SK-N-SH (cell line): ENCODE results near the gene THSD4. TPM values are rescaled to one million over a fixed set of nuclear protein-coding genes. Genes with fewer than 3 reads are reported as not detected.

Experiments used
- CTCF ChIA-PET: fragments of 300-600, 350-600 bp; formaldehyde crosslinking; extraction: SDS; loops from one replicate; lab custom pipeline; 2021; lab: Yijun Ruan, JAX
- POLR2A ChIA-PET: fragments of 350-600 bp; sonication (Branson Sonifier 250); formaldehyde crosslinking; extraction: SDS; loops from one replicate; lab custom pipeline; 2020; ENCODE audit warnings: antibody characterized with exemption, inconsistent platforms; lab: Yijun Ruan, JAX
- DNase-seq: peaks from one replicate; pipeline ENCODE4 v3.0.0; 2012
- H2AFZ ChIP-seq: fragments of 200-600 bp; sonication (generic); 2 replicates; pipeline ENCODE4 v1.8.1; 2016; ENCODE audit warnings: antibody characterized with exemption, mild to moderate bottlenecking, low read depth
- H3F3A ChIP-seq: fragments of 200-600 bp; sonication (generic); replicated peaks from 2 replicates; pipeline ENCODE3; 2016; ENCODE audit warnings: antibody characterized with exemption, mild to moderate bottlenecking; ENCODE audit not compliant: insufficient read depth
- H3K27ac ChIP-seq, 2 experiments: fragments of 200-500 bp in 1 of 2; fragments of 200-600 bp in 1 of 2; sonication (Bioruptor generic) in 1 of 2; sonication (generic), shearing (Covaris generic) in 1 of 2; 2 replicates each; pipeline versions ENCODE4 v1.5.1 to v1.6.1; 2014 to 2016; ENCODE audit warnings: low read depth in 2 of 2, inconsistent platforms in 1 of 2, low read length in 1 of 2, mild to moderate bottlenecking in 1 of 2, mixed read lengths in 1 of 2
- H3K27me3 ChIP-seq: fragments of 200-600 bp; sonication (generic), shearing (Covaris generic); 2 replicates; pipeline ENCODE4 v1.6.1; 2016; ENCODE audit warnings: mixed run types; ENCODE audit not compliant: insufficient read depth
- H3K36me3 ChIP-seq, 2 experiments: fragments of 200-500 bp in 1 of 2; fragments of 200-600 bp in 1 of 2; sonication (Bioruptor generic) in 1 of 2; sonication (generic) in 1 of 2; replicated peaks in 1 of 2; 2 replicates each; pipeline versions ENCODE3 to v1.5.1; 2014 to 2016; ENCODE audit warnings: low read length in 1 of 2, mild to moderate bottlenecking in 1 of 2; ENCODE audit not compliant: insufficient read depth in 2 of 2, control insufficient read depth in 1 of 2
- H3K4me1 ChIP-seq, 2 experiments: fragments of 200-500 bp in 1 of 2; fragments of 200-600 bp in 1 of 2; sonication (Bioruptor generic) in 1 of 2; sonication (generic), shearing (Covaris generic) in 1 of 2; 2 replicates each; pipeline versions ENCODE4 v1.5.1 to v1.6.1; 2014 to 2016; ENCODE audit warnings: low read depth in 1 of 2, low read length in 1 of 2, mixed run types in 1 of 2; ENCODE audit not compliant: insufficient read depth in 2 of 2, control insufficient read depth in 1 of 2
- H3K4me2 ChIP-seq: fragments of 200-600 bp; sonication (generic), shearing (Covaris generic); 2 replicates; pipeline ENCODE4 v1.6.1; 2017; ENCODE audit warnings: mixed run types
- H3K4me3 ChIP-seq, 2 experiments: fragments of 200-500 bp in 1 of 2; fragments of 200-600 bp in 1 of 2; sonication (Bioruptor generic) in 1 of 2; sonication (generic), shearing (Covaris generic) in 1 of 2; 2 replicates each; pipeline versions ENCODE4 v1.5.1 to v1.8.1; 2014 to 2016; ENCODE audit warnings: low read depth in 2 of 2, inconsistent platforms in 1 of 2, low read length in 1 of 2, mild to moderate bottlenecking in 1 of 2, mixed read lengths in 1 of 2, moderate library complexity in 1 of 2
- H3K79me2 ChIP-seq: fragments of 200-600 bp; sonication (generic); 2 replicates; pipeline ENCODE4 v1.8.1; 2017; ENCODE audit warnings: mild to moderate bottlenecking; ENCODE audit not compliant: insufficient read depth
- H3K9ac ChIP-seq: fragments of 200-600 bp; sonication (generic); 2 replicates; pipeline ENCODE4 v1.6.1; 2017; ENCODE audit warnings: mixed run types
- H3K9me2 ChIP-seq: fragments of 200-600 bp; sonication (generic); 2 replicates; pipeline ENCODE4 v1.6.1; 2017; ENCODE audit warnings: mixed run types
- H3K9me3 ChIP-seq: fragments of 200-600 bp; sonication (generic); 2 replicates; pipeline ENCODE4 v1.6.1; 2017; ENCODE audit warnings: mixed run types, mild to moderate bottlenecking, moderate library complexity
- H4K20me1 ChIP-seq: fragments of 200-600 bp; sonication (generic); 2 replicates; pipeline ENCODE4 v1.6.1; 2017; ENCODE audit warnings: mild to moderate bottlenecking, mixed run types; ENCODE audit not compliant: insufficient read depth
- EZH2phosphoT487 ChIP-seq: fragments of 200-600 bp; sonication (generic); IDR thresholded peaks from 2 replicates; pipeline ENCODE4 v1.6.1; 2017; ENCODE audit warnings: low read depth, mixed run types, mild to moderate bottlenecking, antibody characterized with exemption, moderate library complexity, borderline replicate concordance
- FOXJ3 ChIP-seq: sonication (generic); formaldehyde crosslinking; IDR thresholded peaks from 2 replicates; pipeline ENCODE4 v1.5.1; 2020; ENCODE audit warnings: mild to moderate bottlenecking, missing genetic modification reagents
- GATA2 ChIP-seq: sonication (generic); formaldehyde crosslinking; IDR thresholded peaks from 2 replicates; pipeline ENCODE4 v1.5.0; 2020; ENCODE audit warnings: mild to moderate bottlenecking, missing genetic modification reagents
- MXI1 ChIP-seq: IDR thresholded peaks from 2 replicates; pipeline ENCODE4 v1.6.1; 2012; ENCODE audit warnings: mild to moderate bottlenecking, low read depth, low read length, improper control_type of control experiment
- NFIC ChIP-seq: IDR thresholded peaks from 2 replicates; pipeline ENCODE4 v1.4.0; 2012; ENCODE audit warnings: borderline replicate concordance
- NRF1 ChIP-seq: IDR thresholded peaks from 2 replicates; pipeline ENCODE4 v1.6.1; 2012; ENCODE audit warnings: low read depth, mild to moderate bottlenecking, low read length
- RCOR1 ChIP-seq: fragments of 150-350 bp; IDR thresholded peaks from 2 replicates; pipeline ENCODE4 v1.6.1; 2017; ENCODE audit warnings: antibody characterized with exemption, low read length
- RFX5 ChIP-seq: IDR thresholded peaks from 2 replicates; pipeline ENCODE4 v1.6.1; 2012; ENCODE audit warnings: mild to moderate bottlenecking, improper control_type of control experiment, low read length
- RXRA ChIP-seq: IDR thresholded peaks from 2 replicates; pipeline ENCODE4 v1.4.0; 2012; ENCODE audit warnings: low read depth, mild to moderate bottlenecking, borderline replicate concordance
- SMC3 ChIP-seq: IDR thresholded peaks from 2 replicates; pipeline ENCODE4 v1.6.1; 2012; ENCODE audit warnings: low read depth, low read length, improper control_type of control experiment
- TEAD4 ChIP-seq: IDR thresholded peaks from 2 replicates; pipeline ENCODE4 v1.4.0; 2012; ENCODE audit warnings: mild to moderate bottlenecking, borderline replicate concordance; ENCODE audit not compliant: insufficient read depth
- WGBS: methylation state at CpG from one replicate; pipeline ENCODE4 v1.1.6; 2017; ENCODE audit warnings: low lambda C conversion rate; 5-methylcytosine and 5-hydroxymethylcytosine counted together
- polyA plus RNA-seq, 3 experiments: library from polyadenylated mRNA; depleted of rRNA; stranded (reverse); fragments of >200 nt; gene quantifications; 2 replicates each; pipeline ENCODE4 v1.2.3, GENCODE V29; 2012
- TF ChIP-seq, protein P1 (sequence below): IDR thresholded peaks from 2 replicates; pipeline ENCODE4 v1.4.0; 2012; ENCODE audit warnings: low read depth
- TF ChIP-seq, protein P2 (sequence below): IDR thresholded peaks from 2 replicates; pipeline ENCODE4 v1.4.0; 2012; ENCODE audit warnings: low read depth, borderline replicate concordance
- TF ChIP-seq, protein P3 (sequence below): IDR thresholded peaks from 2 replicates; pipeline ENCODE4; 2012
- TF ChIP-seq, protein P4 (sequence below): IDR thresholded peaks from 2 replicates; pipeline ENCODE4 v1.6.1; 2012; ENCODE audit warnings: mild to moderate bottlenecking, low read depth, low read length, moderate library complexity
- TF ChIP-seq, protein P5 (sequence below): fragments of 150-350 bp; IDR thresholded peaks from 2 replicates; pipeline ENCODE4 v1.6.1; 2016; ENCODE audit warnings: mild to moderate bottlenecking, low read depth, low read length
- TF ChIP-seq, protein P6 (sequence below): IDR thresholded peaks from 2 replicates; pipeline ENCODE4 v1.4.0; 2012; ENCODE audit warnings: low read depth, borderline replicate concordance
- TF ChIP-seq, protein P7 (sequence below): fragments of 150-350 bp; IDR thresholded peaks from 2 replicates; pipeline ENCODE4 v1.6.1; 2017; ENCODE audit warnings: antibody characterized with exemption, low read length, low read depth, borderline replicate concordance

Gene THSD4
- polyA plus RNA-seq, 1 of the 3 experiments (the other 2 are of a cell fraction), result 79.1 TPM

DNA sequence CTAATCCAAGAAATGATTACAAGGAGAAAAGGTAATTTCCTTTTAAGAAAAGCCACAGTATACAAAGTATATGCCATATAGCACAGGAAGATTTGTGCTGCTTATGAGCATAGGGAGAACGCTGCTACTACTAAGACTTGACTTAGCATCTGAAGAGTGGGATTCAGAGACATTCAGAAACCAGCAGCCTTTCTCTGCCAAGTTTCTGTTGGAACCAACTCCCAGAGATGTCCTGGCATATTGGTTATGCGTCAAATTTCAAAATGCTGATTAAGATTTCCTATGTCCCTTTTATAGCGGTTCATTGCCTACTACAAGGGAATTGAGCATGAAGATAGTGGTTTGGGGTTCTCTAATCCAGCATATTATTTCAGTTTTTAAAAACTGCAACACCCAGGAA, 700.0 kb downstream of the THSD4 start:
- no peak overlapping the region for H3K9ac ChIP-seq
- H3K4me3 ChIP-seq, result no peak overlapping the region
- no peaks in the 10 kb centered on the region for H3K4me1 ChIP-seq
- H2AFZ ChIP-seq, result no peak overlapping the region
- no peaks in the 10 kb centered on the region for H4K20me1 ChIP-seq
- H3K36me3 ChIP-seq, result peaks cover 0 to 6% of the 10 kb centered on the region in 2 experiments
- WGBS, result 93% methylated on average over 3 of the region's 3 CpGs
- H3K79me2 ChIP-seq, result no peaks in the 10 kb centered on the region
- no peak for DNase-seq
- H3K27me3 ChIP-seq, result no peaks in the 10 kb centered on the region
- H3K9me2 ChIP-seq, result no peaks in the 10 kb centered on the region
- no peaks in the 10 kb centered on the region for H3K9me3 ChIP-seq
- no peaks in the 10 kb centered on the region for H3F3A ChIP-seq
- no peak overlapping the region for H3K4me2 ChIP-seq
- POLR2A ChIA-PET, result no interaction called here
- H3K27ac ChIP-seq, result no peak overlapping the region
- CTCF ChIA-PET, result interaction anchor here (2.1 kb wide), 1 partner anchor 14 kb away, joined by 13 read pairs; no protein-coding TSS in a partner anchor
- TF ChIP-seq, protein P1, sequence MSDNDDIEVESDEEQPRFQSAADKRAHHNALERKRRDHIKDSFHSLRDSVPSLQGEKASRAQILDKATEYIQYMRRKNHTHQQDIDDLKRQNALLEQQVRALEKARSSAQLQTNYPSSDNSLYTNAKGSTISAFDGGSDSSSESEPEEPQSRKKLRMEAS, result no peak
- TF ChIP-seq RXRA, result no peak
- TF ChIP-seq, protein P2, sequence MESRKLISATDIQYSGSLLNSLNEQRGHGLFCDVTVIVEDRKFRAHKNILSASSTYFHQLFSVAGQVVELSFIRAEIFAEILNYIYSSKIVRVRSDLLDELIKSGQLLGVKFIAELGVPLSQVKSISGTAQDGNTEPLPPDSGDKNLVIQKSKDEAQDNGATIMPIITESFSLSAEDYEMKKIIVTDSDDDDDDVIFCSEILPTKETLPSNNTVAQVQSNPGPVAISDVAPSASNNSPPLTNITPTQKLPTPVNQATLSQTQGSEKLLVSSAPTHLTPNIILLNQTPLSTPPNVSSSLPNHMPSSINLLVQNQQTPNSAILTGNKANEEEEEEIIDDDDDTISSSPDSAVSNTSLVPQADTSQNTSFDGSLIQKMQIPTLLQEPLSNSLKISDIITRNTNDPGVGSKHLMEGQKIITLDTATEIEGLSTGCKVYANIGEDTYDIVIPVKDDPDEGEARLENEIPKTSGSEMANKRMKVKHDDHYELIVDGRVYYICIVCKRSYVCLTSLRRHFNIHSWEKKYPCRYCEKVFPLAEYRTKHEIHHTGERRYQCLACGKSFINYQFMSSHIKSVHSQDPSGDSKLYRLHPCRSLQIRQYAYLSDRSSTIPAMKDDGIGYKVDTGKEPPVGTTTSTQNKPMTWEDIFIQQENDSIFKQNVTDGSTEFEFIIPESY, result no peak
- TF ChIP-seq GATA2 (CRISPR knock-in tag), result no peak
- TF ChIP-seq NFIC, result no peak
- TF ChIP-seq NRF1, result no peak
- no peak for TF ChIP-seq EZH2phosphoT487
- no peak for TF ChIP-seq RFX5
- no peak for TF ChIP-seq MXI1
- TF ChIP-seq, protein P3, sequence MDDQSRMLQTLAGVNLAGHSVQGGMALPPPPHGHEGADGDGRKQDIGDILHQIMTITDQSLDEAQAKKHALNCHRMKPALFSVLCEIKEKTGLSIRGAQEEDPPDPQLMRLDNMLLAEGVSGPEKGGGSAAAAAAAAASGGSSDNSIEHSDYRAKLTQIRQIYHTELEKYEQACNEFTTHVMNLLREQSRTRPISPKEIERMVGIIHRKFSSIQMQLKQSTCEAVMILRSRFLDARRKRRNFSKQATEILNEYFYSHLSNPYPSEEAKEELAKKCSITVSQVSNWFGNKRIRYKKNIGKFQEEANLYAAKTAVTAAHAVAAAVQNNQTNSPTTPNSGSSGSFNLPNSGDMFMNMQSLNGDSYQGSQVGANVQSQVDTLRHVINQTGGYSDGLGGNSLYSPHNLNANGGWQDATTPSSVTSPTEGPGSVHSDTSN, result no peak
- TF ChIP-seq, protein P4, sequence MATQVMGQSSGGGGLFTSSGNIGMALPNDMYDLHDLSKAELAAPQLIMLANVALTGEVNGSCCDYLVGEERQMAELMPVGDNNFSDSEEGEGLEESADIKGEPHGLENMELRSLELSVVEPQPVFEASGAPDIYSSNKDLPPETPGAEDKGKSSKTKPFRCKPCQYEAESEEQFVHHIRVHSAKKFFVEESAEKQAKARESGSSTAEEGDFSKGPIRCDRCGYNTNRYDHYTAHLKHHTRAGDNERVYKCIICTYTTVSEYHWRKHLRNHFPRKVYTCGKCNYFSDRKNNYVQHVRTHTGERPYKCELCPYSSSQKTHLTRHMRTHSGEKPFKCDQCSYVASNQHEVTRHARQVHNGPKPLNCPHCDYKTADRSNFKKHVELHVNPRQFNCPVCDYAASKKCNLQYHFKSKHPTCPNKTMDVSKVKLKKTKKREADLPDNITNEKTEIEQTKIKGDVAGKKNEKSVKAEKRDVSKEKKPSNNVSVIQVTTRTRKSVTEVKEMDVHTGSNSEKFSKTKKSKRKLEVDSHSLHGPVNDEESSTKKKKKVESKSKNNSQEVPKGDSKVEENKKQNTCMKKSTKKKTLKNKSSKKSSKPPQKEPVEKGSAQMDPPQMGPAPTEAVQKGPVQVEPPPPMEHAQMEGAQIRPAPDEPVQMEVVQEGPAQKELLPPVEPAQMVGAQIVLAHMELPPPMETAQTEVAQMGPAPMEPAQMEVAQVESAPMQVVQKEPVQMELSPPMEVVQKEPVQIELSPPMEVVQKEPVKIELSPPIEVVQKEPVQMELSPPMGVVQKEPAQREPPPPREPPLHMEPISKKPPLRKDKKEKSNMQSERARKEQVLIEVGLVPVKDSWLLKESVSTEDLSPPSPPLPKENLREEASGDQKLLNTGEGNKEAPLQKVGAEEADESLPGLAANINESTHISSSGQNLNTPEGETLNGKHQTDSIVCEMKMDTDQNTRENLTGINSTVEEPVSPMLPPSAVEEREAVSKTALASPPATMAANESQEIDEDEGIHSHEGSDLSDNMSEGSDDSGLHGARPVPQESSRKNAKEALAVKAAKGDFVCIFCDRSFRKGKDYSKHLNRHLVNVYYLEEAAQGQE, result no peak
- no peak for TF ChIP-seq FOXJ3 (CRISPR knock-in tag)
- no peak for TF ChIP-seq RCOR1
- no peak for TF ChIP-seq TEAD4
- TF ChIP-seq SMC3, result no peak
- TF ChIP-seq, protein P5, sequence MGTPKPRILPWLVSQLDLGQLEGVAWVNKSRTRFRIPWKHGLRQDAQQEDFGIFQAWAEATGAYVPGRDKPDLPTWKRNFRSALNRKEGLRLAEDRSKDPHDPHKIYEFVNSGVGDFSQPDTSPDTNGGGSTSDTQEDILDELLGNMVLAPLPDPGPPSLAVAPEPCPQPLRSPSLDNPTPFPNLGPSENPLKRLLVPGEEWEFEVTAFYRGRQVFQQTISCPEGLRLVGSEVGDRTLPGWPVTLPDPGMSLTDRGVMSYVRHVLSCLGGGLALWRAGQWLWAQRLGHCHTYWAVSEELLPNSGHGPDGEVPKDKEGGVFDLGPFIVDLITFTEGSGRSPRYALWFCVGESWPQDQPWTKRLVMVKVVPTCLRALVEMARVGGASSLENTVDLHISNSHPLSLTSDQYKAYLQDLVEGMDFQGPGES, result no peak
- TF ChIP-seq, protein P6, sequence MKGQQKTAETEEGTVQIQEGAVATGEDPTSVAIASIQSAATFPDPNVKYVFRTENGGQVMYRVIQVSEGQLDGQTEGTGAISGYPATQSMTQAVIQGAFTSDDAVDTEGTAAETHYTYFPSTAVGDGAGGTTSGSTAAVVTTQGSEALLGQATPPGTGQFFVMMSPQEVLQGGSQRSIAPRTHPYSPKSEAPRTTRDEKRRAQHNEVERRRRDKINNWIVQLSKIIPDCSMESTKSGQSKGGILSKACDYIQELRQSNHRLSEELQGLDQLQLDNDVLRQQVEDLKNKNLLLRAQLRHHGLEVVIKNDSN, result no peak
- TF ChIP-seq, protein P7, sequence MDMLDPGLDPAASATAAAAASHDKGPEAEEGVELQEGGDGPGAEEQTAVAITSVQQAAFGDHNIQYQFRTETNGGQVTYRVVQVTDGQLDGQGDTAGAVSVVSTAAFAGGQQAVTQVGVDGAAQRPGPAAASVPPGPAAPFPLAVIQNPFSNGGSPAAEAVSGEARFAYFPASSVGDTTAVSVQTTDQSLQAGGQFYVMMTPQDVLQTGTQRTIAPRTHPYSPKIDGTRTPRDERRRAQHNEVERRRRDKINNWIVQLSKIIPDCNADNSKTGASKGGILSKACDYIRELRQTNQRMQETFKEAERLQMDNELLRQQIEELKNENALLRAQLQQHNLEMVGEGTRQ, result no peak
- TF ChIP-seq, all 33 proteins: peak for 0
